ENCODE measurements around the gene MTHFD2.
A peak's percentile ranks its signal among the peaks of the same experiment; 100 is the strongest.

Gene MTHFD2

GRCh38 chr2:74246496-74247195 lies 48.2 kb downstream of the MTHFD2 start:
- DNase-seq (ENCODE audit: low spot score) = no peak
- TF ChIP-seq, protein P1, sequence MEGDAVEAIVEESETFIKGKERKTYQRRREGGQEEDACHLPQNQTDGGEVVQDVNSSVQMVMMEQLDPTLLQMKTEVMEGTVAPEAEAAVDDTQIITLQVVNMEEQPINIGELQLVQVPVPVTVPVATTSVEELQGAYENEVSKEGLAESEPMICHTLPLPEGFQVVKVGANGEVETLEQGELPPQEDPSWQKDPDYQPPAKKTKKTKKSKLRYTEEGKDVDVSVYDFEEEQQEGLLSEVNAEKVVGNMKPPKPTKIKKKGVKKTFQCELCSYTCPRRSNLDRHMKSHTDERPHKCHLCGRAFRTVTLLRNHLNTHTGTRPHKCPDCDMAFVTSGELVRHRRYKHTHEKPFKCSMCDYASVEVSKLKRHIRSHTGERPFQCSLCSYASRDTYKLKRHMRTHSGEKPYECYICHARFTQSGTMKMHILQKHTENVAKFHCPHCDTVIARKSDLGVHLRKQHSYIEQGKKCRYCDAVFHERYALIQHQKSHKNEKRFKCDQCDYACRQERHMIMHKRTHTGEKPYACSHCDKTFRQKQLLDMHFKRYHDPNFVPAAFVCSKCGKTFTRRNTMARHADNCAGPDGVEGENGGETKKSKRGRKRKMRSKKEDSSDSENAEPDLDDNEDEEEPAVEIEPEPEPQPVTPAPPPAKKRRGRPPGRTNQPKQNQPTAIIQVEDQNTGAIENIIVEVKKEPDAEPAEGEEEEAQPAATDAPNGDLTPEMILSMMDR (IDR thresholded peaks at IDR 0.05; ENCODE audit: extremely low read depth, insufficient read depth, missing control alignments) = no peak
- in situ Hi-C loops (cut with MboI; ENCODE audit: low pct_unique_long_range_greater_than_20kb, low sequenced_read_pairs, unreplicated experiment) = no loop called here

DNA sequence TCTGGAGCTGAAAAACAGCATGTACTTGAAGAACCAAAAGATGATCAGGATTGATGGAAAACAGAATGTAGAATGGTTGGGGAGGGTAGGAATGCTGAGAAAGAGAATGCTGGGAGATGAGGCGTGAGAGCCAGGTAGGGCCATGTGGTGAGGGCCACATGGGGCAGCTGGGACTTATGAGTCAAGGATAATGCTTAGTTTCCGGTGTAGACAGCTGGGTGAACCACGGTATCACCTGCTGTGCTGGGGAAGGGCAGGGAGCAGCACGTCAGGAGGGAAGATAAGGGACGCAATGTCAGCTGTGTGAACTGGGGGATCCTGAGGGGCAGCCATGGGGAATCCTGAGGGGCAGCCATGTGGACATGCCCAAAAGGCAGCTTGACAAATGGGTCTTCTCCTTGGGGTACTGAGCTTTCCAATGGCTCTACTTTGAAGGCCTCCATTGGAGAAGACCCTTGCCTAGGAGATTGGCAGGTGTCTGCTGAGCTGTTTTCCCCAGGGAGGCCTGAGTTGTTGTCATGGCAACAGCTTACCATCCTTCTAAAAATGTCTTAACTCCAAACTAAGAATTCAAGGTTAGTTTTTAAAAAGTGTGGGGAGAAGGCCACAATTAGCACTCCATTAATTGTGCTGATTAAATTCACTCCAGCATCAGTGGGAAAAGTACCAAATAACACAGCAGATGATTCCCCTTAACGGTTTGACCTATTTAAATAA lies 51.1 kb downstream of the MTHFD2 start:
- in situ Hi-C loops (cut with MboI; ENCODE audit: low pct_unique_long_range_greater_than_20kb, low sequenced_read_pairs, unreplicated experiment) = no loop called here
- DNase-seq (ENCODE audit: low spot score) = no peak
- TF ChIP-seq, protein P1 (IDR thresholded peaks at IDR 0.05; ENCODE audit: extremely low read depth, insufficient read depth, missing control alignments) = peak; percentile 5

DNA sequence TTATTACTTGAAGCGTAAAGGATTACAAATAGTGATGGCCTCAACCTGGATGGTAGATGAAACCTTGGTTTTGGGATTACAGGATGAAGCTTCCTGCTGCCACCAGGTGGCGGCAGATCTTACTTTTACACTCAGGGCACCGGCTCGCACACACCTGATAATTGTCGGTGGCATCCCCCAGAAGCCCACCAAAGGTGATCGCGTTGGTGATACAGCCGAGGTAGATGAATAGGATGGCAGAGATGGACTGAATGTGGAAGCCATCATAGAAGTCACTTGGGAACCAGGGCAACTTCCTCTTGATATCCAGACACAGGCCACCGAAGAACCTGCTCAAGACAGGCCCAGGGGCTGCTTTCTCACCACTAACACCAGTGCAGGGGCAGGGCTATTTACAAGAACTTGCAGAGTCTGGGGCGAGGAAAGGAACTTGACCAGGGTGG lies 51.8 kb downstream of the MTHFD2 start:
- in situ Hi-C loops (cut with MboI; ENCODE audit: low pct_unique_long_range_greater_than_20kb, low sequenced_read_pairs, unreplicated experiment) = no loop called here
- DNase-seq (ENCODE audit: low spot score) = peak; percentile 85
- TF ChIP-seq, protein P1 (IDR thresholded peaks at IDR 0.05; ENCODE audit: extremely low read depth, insufficient read depth, missing control alignments) = peak; percentile 77

- DNase-seq (ENCODE audit: low spot score) = no peak
- TF ChIP-seq, protein P1 (IDR thresholded peaks at IDR 0.05; ENCODE audit: extremely low read depth, insufficient read depth, missing control alignments) = no peak
- in situ Hi-C loops (cut with MboI; ENCODE audit: low pct_unique_long_range_greater_than_20kb, low sequenced_read_pairs, unreplicated experiment) = no loop called here
These were observed 53.6 kb downstream of the MTHFD2 start for GRCh38 chr2:74252036-74252435.

DNA sequence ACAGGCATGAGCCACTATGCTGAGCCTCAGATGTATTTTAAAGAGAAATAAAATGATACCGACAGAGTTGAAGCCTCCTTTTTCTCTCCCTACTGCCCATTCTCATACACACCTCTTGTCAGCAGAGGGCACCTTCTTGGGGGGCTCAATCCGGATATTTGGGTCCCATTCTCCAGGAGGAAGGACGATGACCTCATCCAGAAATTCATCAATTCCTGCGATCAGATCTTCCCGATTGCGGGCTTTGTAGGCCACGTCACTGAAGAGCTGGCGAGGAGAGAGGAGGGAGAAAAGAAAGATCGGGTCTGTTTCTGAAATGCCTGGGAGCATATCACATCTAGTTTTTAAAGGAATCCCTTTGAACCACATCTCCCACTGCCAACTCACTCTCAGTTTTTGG lies 54.4 kb downstream of the MTHFD2 start:
- TF ChIP-seq, protein P1 (IDR thresholded peaks at IDR 0.05; ENCODE audit: extremely low read depth, insufficient read depth, missing control alignments) = no peak
- in situ Hi-C loops (cut with MboI; ENCODE audit: low pct_unique_long_range_greater_than_20kb, low sequenced_read_pairs, unreplicated experiment) = no loop called here
- no peak for DNase-seq (ENCODE audit: low spot score)

- TF ChIP-seq, protein P1 (IDR thresholded peaks at IDR 0.05; ENCODE audit: extremely low read depth, insufficient read depth, missing control alignments) = no peak
- no peak for DNase-seq (ENCODE audit: low spot score)
- in situ Hi-C loops (cut with MboI; ENCODE audit: low pct_unique_long_range_greater_than_20kb, low sequenced_read_pairs, unreplicated experiment) = no loop called here
These were observed 55.0 kb downstream of the MTHFD2 start for GRCh38 chr2:74253306-74253970.
